Ovary (tissue), 9 donors: ENCODE results near the gene ADARB2. TPM values are rescaled to one million over a fixed set of nuclear protein-coding genes. Genes with fewer than 3 reads are reported as not detected.

Experiments
- DNase-seq, 5 donors: peaks; one replicate each; pipeline ENCODE4 v3.0.0-alpha.2; 2019 to 2020
- H3K27ac ChIP-seq, 2 donors: fragments of 200-600 bp; one replicate each; pipeline versions ENCODE4 v1.5.1 to v1.8.0; 2019 to 2022
- H3K27me3 ChIP-seq: fragments of 200-600 bp; one replicate; pipeline ENCODE4 v1.8.0; 2022
- H3K36me3 ChIP-seq: fragments of 200-600 bp; sonication (generic); one replicate; pipeline ENCODE4 v1.5.1; 2019
- H3K4me1 ChIP-seq: one replicate; pipeline ENCODE4 v1.8.1; 2013; ENCODE audit warnings: mild to moderate bottlenecking, moderate library complexity; ENCODE audit not compliant: insufficient read depth
- H3K4me3 ChIP-seq: fragments of 200-600 bp; sonication (generic); one replicate; pipeline ENCODE4 v1.5.1; 2017
- H3K9me3 ChIP-seq, 2 donors: fragments of 200-600 bp in 1 of 2; sonication (generic) in 1 of 2; one replicate each; pipeline versions ENCODE4 v1.5.1 to v1.8.1; 2013 to 2019; ENCODE audit warnings: mild to moderate bottlenecking in 1 of 2, moderate library complexity in 1 of 2
- EP300 ChIP-seq: sonication (generic); formaldehyde crosslinking; IDR thresholded peaks from one replicate; pipeline ENCODE4 v1.6.1; 2017; ENCODE audit warnings: antibody characterized with exemption
- POLR2A ChIP-seq: fragments of 450-650 bp; IDR thresholded peaks from one replicate; pipeline ENCODE4 v1.6.1; 2017; ENCODE audit warnings: antibody characterized with exemption, mild to moderate bottlenecking, moderate library complexity
- WGBS, 3 donors: extraction: QIAGEN DNeasy Blood & Tissue Kit in 1 of 3; methylation state at CpG; one replicate each; pipeline versions ENCODE4 v1.1.5 to v1.1.7; 2013 to 2017; 5-methylcytosine and 5-hydroxymethylcytosine counted together
- intact Hi-C, 4 donors: fragments of 100-400 bp; cut with DNase I; formaldehyde crosslinking; loops; one replicate each; pipeline versions ENCODE4 v1.11.0 to v1.15.1; 2022 to 2023
- polyA plus RNA-seq, 2 donors: library from polyadenylated mRNA; stranded (reverse); fragments of 200-250 nt in 1 of 2; fragments of 350-450 nt in 1 of 2; fragmentation: Illumina TruSeq in 1 of 2; extraction: RNeasy Lipid Tissue Mini Kit (QIAGEN cat#74804) in 1 of 2; gene quantifications; one replicate each; pipeline ENCODE4 v1.2.3, GENCODE V29; 2013 to 2014
- total RNA-seq, 7 donors: library from RNA; depleted of rRNA in 2 of 7; stranded (reverse); fragments of >200 nt in 2 of 7; fragmentation: NEBNext Ultra II Directional in 3 of 7; extraction: Animal tissue kit (Norgen Biotek cat#: 25700) in 3 of 7; gene quantifications; one replicate each; pipeline versions ENCODE4 v1.1.0 to v1.2.4, GENCODE V29; 2016 to 2023
- TF ChIP-seq, protein P1 (sequence below), 3 donors: fragments of 450-650 bp in 2 of 3; fragments of 200-600 bp in 1 of 3; IDR thresholded peaks; one replicate each; pipeline versions ENCODE4 v1.5.1 to v1.8.0; 2016 to 2022; ENCODE audit warnings: antibody characterized with exemption in 3 of 3, mild to moderate bottlenecking in 1 of 3
- donor health status: DM: no; HTN: no; CAD: no; lungs with moderate emphysema.
- donor health status: DM: no; HTN: no; CAD: no.
- donor health status: Bipolar disorder and iron deficiency.
- donor health status: DM: yes; HTN: yes; CAD: no.
- donor health status: DM: no; HTN: no; CAD: no.
- donor health status: DM: yes; HTN: yes; CAD: no.

ADARB2 gene
- total and polyA plus RNA-seq, 9 donors, result 0.12 to 2.0 (median 0.36) TPM; not detected in 2

DNA sequence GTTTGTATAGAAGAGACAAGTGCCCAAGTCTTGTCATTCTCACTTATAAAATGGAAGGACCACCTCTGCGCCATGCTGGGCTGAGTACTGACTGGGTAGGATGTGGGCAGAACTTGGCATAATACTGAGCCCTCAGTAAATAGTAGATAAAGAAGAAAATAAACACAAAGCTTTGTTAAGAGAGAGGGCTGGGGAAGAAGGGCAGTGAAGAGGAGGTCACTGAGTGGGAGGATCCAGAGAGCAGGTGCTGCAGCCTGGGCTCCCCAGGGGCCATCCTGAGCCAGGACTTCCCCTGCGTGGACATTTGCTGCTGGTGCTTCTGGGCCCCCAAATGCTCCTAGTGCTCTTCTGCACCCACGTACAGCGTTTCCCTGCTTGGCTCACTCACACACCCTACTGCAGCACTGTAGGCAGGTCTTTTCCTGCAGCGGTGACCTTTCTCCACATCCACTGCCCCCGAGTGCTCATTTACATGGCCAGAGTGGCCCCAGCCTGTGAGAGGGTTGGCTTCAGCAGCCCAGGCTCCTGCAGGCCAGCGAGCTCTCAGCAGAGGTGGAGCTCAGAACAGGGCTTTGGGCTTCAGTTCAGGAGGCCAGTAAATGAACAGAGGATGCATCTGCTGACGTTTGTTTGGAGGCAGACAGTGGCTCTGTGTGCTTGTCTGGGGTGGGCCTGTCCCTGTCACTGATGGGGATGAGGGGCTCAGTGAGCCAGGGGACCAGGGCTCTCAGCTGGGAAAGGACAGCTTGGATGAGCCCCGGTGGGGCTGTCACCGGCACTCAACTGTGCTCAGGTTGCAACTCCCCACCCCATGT, 164.6 kb downstream of the ADARB2 start:
- no peaks in the 10 kb centered on the region for H3K4me1 ChIP-seq
- intact Hi-C loops, result no loop called here
- no peak for DNase-seq
- TF ChIP-seq EP300 (no peak), POLR2A (no peak)
- TF ChIP-seq, protein P1, sequence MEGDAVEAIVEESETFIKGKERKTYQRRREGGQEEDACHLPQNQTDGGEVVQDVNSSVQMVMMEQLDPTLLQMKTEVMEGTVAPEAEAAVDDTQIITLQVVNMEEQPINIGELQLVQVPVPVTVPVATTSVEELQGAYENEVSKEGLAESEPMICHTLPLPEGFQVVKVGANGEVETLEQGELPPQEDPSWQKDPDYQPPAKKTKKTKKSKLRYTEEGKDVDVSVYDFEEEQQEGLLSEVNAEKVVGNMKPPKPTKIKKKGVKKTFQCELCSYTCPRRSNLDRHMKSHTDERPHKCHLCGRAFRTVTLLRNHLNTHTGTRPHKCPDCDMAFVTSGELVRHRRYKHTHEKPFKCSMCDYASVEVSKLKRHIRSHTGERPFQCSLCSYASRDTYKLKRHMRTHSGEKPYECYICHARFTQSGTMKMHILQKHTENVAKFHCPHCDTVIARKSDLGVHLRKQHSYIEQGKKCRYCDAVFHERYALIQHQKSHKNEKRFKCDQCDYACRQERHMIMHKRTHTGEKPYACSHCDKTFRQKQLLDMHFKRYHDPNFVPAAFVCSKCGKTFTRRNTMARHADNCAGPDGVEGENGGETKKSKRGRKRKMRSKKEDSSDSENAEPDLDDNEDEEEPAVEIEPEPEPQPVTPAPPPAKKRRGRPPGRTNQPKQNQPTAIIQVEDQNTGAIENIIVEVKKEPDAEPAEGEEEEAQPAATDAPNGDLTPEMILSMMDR (IDR thresholded peaks at IDR 0.05), result no peak
- no peaks in the 10 kb centered on the region for H3K9me3 ChIP-seq
- no peaks in the 10 kb centered on the region for H3K36me3 ChIP-seq
- H3K27me3 ChIP-seq, result no peaks in the 10 kb centered on the region
- WGBS, 3 donors, result 49 to 62% (median 55%) methylated on average over 10 of the region's 10 CpGs
- no peak overlapping the region for H3K27ac ChIP-seq
- H3K4me3 ChIP-seq, result no peak overlapping the region

GRCh38 chr10:1571587-1572237, 165.6 kb downstream of the ADARB2 start:
- TF ChIP-seq, protein P1 (IDR thresholded peaks at IDR 0.05), result no peak
- TF ChIP-seq POLR2A, result no peak
- TF ChIP-seq EP300, result no peak
- DNase-seq, result no peak
- Histone ChIP-seq H3K4me1 (no peaks in the 10 kb centered on the region), H3K4me3 (no peak overlapping the region), H3K27me3 (no peaks in the 10 kb centered on the region), H3K36me3 (no peaks in the 10 kb centered on the region), H3K27ac (no peak overlapping the region), H3K9me3 (no peaks in the 10 kb centered on the region)
- intact Hi-C loops, result no loop called here
- 85 to 86% (median 85%) methylated on average over 4 of the region's 4 CpGs for WGBS, 3 donors

- H3K4me1 ChIP-seq, result no peaks in the 10 kb centered on the region
- WGBS, 3 donors, result 69 to 76% (median 72%) methylated on average over 10 of the region's 10 CpGs
- intact Hi-C loops, result no loop called here
- no peak overlapping the region for H3K4me3 ChIP-seq
- TF ChIP-seq EP300 (no peak), POLR2A (no peak)
- TF ChIP-seq, protein P1 (IDR thresholded peaks at IDR 0.05), result no peak
- H3K36me3 ChIP-seq, result no peaks in the 10 kb centered on the region
- no peak for DNase-seq
- no peaks in the 10 kb centered on the region for H3K27me3 ChIP-seq
- H3K27ac ChIP-seq, result no peak overlapping the region
- no peaks in the 10 kb centered on the region for H3K9me3 ChIP-seq
These were observed 166.8 kb downstream of the ADARB2 start for GRCh38 chr10:1570416-1571051.

DNA sequence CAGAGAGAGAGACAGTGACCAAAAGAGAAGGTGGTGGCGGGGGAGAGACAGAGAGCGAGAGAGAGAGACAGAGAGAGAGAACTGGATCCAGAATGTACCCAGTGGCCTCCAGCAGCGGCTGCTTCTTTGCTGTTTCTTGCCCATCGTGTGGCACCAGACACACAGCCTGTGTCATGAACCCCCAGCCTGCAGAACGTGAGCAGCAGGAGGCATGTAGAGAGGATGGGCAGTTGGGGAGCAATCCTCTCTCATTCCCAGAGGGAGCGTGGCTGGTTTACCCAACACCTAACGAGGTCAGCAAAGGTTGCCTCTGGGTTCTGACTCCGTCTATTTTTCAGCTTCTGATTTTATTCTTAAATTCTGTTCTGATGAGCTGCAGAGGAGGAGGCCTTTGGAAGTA, 168.1 kb downstream of the ADARB2 start:
- Histone ChIP-seq H3K36me3 (no peaks in the 10 kb centered on the region), H3K27me3 (no peaks in the 10 kb centered on the region), H3K9me3 (no peaks in the 10 kb centered on the region), H3K27ac (no peak overlapping the region), H3K4me1 (no peaks in the 10 kb centered on the region), H3K4me3 (no peak overlapping the region)
- intact Hi-C loops, result no loop called here
- 64 to 73% (median 66%) methylated on average over 8 of the region's 8 CpGs for WGBS, 3 donors
- no peak for DNase-seq
- TF ChIP-seq, protein P1 (IDR thresholded peaks at IDR 0.05), result no peak
- TF ChIP-seq POLR2A, result no peak
- no peak for TF ChIP-seq EP300
